Chondrocyte (in vitro differentiated cells): ENCODE measurements around the gene TFCP2. TPM values are rescaled to one million over a fixed set of nuclear protein-coding genes. Genes with fewer than 3 reads are reported as not detected.
"Not testable (repeated sequence)": the region's sequence is repeated elsewhere in the genome, so short reads cannot be mapped to it uniquely, and the experiment has no call there.

Experiments
- DNase-seq: peaks from one replicate; pipeline ENCODE4 v3.0.0; 2021; ENCODE audit warnings: mixed read lengths, low spot score
- H3K27ac Mint-ChIP-seq: one replicate; pipeline ENCODE4 v1.8.0; 2021; ENCODE audit warnings: mild to moderate bottlenecking, moderate library complexity, mixed read lengths; ENCODE audit not compliant: unreplicated experiment
- H3K27me3 Mint-ChIP-seq: 2 replicates; pipeline ENCODE4 v1.8.0; 2021; ENCODE audit warnings: low read depth, mixed read lengths
- H3K36me3 Mint-ChIP-seq: 2 replicates; pipeline ENCODE4 v1.8.0; 2021; ENCODE audit warnings: low read depth, mixed read lengths
- H3K4me1 Mint-ChIP-seq: 2 replicates; pipeline ENCODE4 v1.8.0; 2021; ENCODE audit warnings: low read depth, mild to moderate bottlenecking, mixed read lengths
- H3K4me3 Mint-ChIP-seq: one replicate; pipeline ENCODE4 v1.8.0; 2021; ENCODE audit warnings: mild to moderate bottlenecking, moderate library complexity, mixed read lengths; ENCODE audit not compliant: unreplicated experiment
- H3K9me3 Mint-ChIP-seq: 2 replicates; pipeline ENCODE4 v1.8.0; 2021; ENCODE audit warnings: low read depth, mixed read lengths
- CTCF ChIP-seq: fragments of 200-600 bp; sonication (generic); IDR thresholded peaks from 2 replicates; pipeline ENCODE4 v1.5.0; 2021; ENCODE audit warnings: antibody characterized with exemption, mild to moderate bottlenecking, moderate library complexity
- long read RNA-seq: library from polyadenylated mRNA; stranded (forward); transcript quantifications from one replicate; pipeline ENCODE4 v2.0.0, GENCODE V29; 2021
- total RNA-seq: library from RNA; stranded (reverse); gene quantifications from 3 replicates; pipeline ENCODE4 v1.2.1, GENCODE V29; 2021

TFCP2 gene
- 17.8 to 21.2 TPM (median 20.8 TPM) in 3 replicates for total RNA-seq
- long read RNA-seq, transcript TFCP2-201 (15 exons, 3,546 nt) = major isoform, 7 of 13 reads
- long read RNA-seq, partial matches to known transcripts = 1 of 13 reads
- long read RNA-seq, other reads (novel, unspliced or antisense) = 5 of 13 reads

DNA sequence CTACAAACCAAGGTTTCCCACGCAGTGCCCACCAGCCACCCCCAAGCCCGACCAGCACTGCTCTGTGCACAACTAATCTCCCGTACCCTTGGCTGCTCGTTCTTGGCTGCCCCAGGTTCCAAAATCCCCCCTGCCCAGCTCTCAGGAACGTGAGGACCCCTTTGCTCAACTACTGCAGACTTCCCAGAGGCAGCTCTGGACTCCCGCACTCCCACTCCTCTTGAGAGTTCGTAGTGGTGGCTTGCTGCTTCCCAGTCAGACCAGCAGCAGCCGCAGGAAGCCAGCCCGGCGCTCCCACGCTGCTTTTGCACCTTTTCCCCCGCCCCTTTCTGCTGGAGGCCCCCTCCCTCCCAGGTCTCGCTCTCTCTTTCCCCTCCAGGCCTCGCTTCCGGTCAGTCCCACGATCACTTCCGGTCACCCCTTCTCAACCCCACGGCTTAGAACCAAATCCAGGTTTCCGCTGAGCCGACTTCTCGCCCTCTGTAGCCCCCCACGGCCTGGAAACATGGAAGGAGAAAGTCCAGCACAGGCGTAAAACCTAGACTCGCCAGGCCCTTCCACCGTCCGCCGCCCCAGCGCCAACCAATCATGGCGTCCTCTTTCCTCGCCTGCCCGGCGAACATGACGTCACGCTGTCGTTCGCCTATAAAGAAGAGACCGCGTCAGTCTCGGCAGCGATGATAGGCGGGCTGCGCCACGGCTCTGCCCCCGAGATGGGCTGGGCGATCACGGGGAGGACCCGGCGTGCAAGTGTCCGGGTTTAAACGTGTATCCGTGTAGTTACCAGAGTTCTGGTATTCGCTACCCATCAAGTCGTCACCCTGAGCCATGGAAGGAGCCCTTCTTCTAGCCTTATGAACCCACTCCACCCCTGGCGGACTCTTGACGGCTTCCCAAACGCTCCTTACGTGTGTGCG lies at the start of gene TFCP2:
Gene TFCP2 (minus strand): TSS at position 621 of the 917 bp plus-strand sequence. CDS start 713 bp downstream, outside the sequence.
- no peaks in the 10 kb centered on the region for H3K27me3 Mint-ChIP-seq

DNA sequence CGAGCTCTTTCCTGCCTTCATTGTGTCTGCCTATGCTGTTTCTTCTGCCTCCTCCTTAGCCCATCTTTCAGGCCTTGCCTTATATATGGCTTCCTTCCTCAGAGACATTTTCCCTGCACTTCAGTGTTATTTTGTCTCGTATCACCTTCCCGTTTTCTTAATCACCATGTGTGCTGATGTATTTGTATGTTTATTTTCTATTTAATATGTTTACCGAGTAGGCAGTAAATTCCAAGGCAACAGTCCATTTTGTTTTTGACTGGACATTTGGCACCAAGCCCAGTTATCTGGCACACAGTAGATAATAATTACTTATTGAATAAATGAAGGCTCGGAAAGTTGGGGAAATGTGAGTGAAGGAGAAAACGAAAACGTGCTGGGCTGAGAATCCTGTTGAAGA lies 49.5 kb upstream of the TFCP2 start:
- H3K27me3 Mint-ChIP-seq = no peaks in the 10 kb centered on the region

More for the DNA sequence above, at the start of gene TFCP2:
- H3K27ac Mint-ChIP-seq = no peak within 1 kb of the TSS
- no peaks in the 10 kb centered on the region for H3K9me3 Mint-ChIP-seq
- peak within 1 kb of the TSS; percentile 51 for H3K4me3 Mint-ChIP-seq
- peaks cover 10% of the 10 kb centered on the region for H3K4me1 Mint-ChIP-seq
- TF ChIP-seq CTCF = no peak
- DNase-seq = peak; percentile 95
- no peaks in the 10 kb centered on the region for H3K36me3 Mint-ChIP-seq

DNA sequence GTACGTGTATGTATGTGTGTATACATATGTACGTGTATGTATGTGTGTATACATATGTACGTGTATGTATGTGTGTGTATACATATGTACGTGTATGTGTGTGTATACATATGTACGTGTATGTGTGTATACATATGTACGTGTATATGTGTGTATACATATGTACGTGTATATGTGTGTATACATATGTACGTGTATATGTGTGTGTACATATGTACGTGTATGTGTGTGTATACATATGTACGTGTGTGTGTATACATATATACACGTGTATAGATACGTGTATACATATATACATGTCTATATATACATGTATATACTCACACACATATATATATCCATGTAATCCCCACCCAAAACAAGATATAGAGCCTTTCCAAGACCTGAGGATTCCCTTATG lies 46.9 kb upstream of the TFCP2 start:
- H3K27ac Mint-ChIP-seq, H3K4me3 Mint-ChIP-seq, H3K27me3 Mint-ChIP-seq, H3K9me3 Mint-ChIP-seq, DNase-seq, H3K36me3 Mint-ChIP-seq: not testable (repeated sequence)
- peaks cover 17% of the 10 kb centered on the region for H3K4me1 Mint-ChIP-seq

More for the DNA sequence above, 49.5 kb upstream of the TFCP2 start:
- Mint-ChIP-seq H3K27ac (no peak overlapping the region), H3K36me3 (no peaks in the 10 kb centered on the region), H3K9me3 (no peaks in the 10 kb centered on the region), H3K4me3 (no peak overlapping the region), H3K4me1 (peaks cover 12% of the 10 kb centered on the region)
- no peak for TF ChIP-seq CTCF
- no peak for DNase-seq

DNA sequence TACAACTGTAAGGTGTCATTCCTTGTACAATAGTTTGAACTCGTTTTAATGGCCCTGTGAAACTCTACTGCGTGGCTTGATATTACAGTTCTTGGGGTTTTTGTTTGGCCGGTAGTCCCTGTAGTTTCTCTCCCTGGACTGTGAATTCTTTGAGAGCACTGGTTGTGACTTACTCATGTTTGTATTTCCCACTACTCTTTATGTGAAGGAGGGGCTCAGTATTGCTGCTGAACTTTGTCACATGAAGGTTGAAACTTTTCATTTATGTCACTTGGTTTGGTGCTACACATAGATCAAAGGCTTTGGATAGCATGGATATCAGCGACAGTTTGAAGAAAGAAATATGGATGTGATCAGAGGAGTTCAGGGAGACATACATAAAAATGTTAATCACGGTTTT lies 46.4 kb upstream of the TFCP2 start:
- TF ChIP-seq CTCF = no peak
- Mint-ChIP-seq H3K4me1 (peaks cover 17% of the 10 kb centered on the region), H3K4me3 (no peak overlapping the region), H3K36me3 (peaks cover 1% of the 10 kb centered on the region), H3K9me3 (no peaks in the 10 kb centered on the region), H3K27ac (no peak overlapping the region), H3K27me3 (no peaks in the 10 kb centered on the region)
- no peak for DNase-seq

- Mint-ChIP-seq H3K9me3 (no peaks in the 10 kb centered on the region), H3K4me1 (peaks cover 17% of the 10 kb centered on the region), H3K27ac (peak overlapping the region; percentile 85), H3K4me3 (peak overlapping the region; percentile 65), H3K36me3 (peaks cover 2% of the 10 kb centered on the region), H3K27me3 (no peaks in the 10 kb centered on the region)
- no peak for TF ChIP-seq CTCF
- no peak for DNase-seq
Measured at GRCh38 chr12:51218607-51219161, 45.7 kb upstream of the TFCP2 start.
